WERI-Rb-1 (cell line): ENCODE results near the gene CYP24A1.

Experiments
- DNase-seq: peaks from one replicate; pipeline ENCODE4 v3.0.0-alpha.2; 2020
- H3K27ac ChIP-seq: fragments of 250-450 bp; sonication (Bioruptor Pico); 2 replicates; pipeline ENCODE4 v1.5.1; 2020; ENCODE audit warnings: mild to moderate bottlenecking, moderate library complexity
- H3K27me3 ChIP-seq: fragments of 250-450 bp; sonication (Bioruptor Pico); 2 replicates; pipeline ENCODE4 v1.5.1; 2021; ENCODE audit warnings: mild to moderate bottlenecking, low read depth, moderate library complexity; ENCODE audit not compliant: insufficient read depth, severe bottlenecking
- H3K36me3 ChIP-seq: fragments of 250-450 bp; sonication (Bioruptor Pico); 2 replicates; pipeline ENCODE4 v1.5.1; 2020; ENCODE audit warnings: mild to moderate bottlenecking, moderate library complexity
- H3K4me3 ChIP-seq: 2 replicates; pipeline ENCODE4 v1.5.1; 2011; ENCODE audit warnings: low read depth, mild to moderate bottlenecking, control low read depth, low read length
- H3K9me3 ChIP-seq: fragments of 250-450 bp; sonication (Bioruptor Pico); 2 replicates; pipeline ENCODE4 v1.5.1; 2021; ENCODE audit warnings: mild to moderate bottlenecking, moderate library complexity; ENCODE audit not compliant: severe bottlenecking
- CTCF ChIP-seq: IDR thresholded peaks from 2 replicates; pipeline ENCODE4 v1.5.1; 2011; ENCODE audit warnings: low read depth, mild to moderate bottlenecking, control low read depth, inconsistent platforms, low read length

The CYP24A1 gene

GRCh38 chr20:54173653-54174456 lies at the start of gene CYP24A1:
CYP24A1 (minus strand) TSS chr20:54173986; CDS start chr20:54173579, 407 bp downstream.
- DNase-seq: no peak
- Histone ChIP-seq H3K27ac (no peak within 1 kb of the TSS), H3K4me3 (no peak within 1 kb of the TSS)

GRCh38 chr20:54223285-54223684 lies 49.5 kb upstream of the CYP24A1 start:
- H3K9me3 ChIP-seq: no peaks in the 10 kb centered on the region
- no peak overlapping the region for H3K4me3 ChIP-seq
- H3K27me3 ChIP-seq: peaks cover 28% of the 10 kb centered on the region
- no peak for DNase-seq
- TF ChIP-seq CTCF: no peak
- H3K27ac ChIP-seq: no peak overlapping the region
- no peaks in the 10 kb centered on the region; the same call in 1 of the 2 replicates for H3K36me3 ChIP-seq

More at GRCh38 chr20:54173653-54174456, at the start of gene CYP24A1:
- H3K36me3 ChIP-seq: no peaks in the 10 kb centered on the region
- no peak for TF ChIP-seq CTCF
- no peaks in the 10 kb centered on the region for H3K9me3 ChIP-seq
- H3K27me3 ChIP-seq: peaks cover 94% of the 10 kb centered on the region

- no peak for TF ChIP-seq CTCF
- Histone ChIP-seq H3K4me3 (no peak overlapping the region), H3K9me3 (no peaks in the 10 kb centered on the region), H3K36me3 (no peaks in the 10 kb centered on the region; the same call in 1 of the 2 replicates), H3K27me3 (peaks cover 23% of the 10 kb centered on the region), H3K27ac (no peak overlapping the region)
- DNase-seq: no peak
These were observed 48.5 kb upstream of the CYP24A1 start for GRCh38 chr20:54221996-54222890.

GRCh38 chr20:54221353-54221752 lies 47.6 kb upstream of the CYP24A1 start:
- H3K9me3 ChIP-seq: no peaks in the 10 kb centered on the region
- no peak for TF ChIP-seq CTCF
- H3K36me3 ChIP-seq: no peaks in the 10 kb centered on the region; the same call in 1 of the 2 replicates
- peaks cover 14% of the 10 kb centered on the region for H3K27me3 ChIP-seq
- H3K4me3 ChIP-seq: no peak overlapping the region
- no peak for DNase-seq
- no peak overlapping the region for H3K27ac ChIP-seq

GRCh38 chr20:54220722-54221121 lies 46.9 kb upstream of the CYP24A1 start:
- Histone ChIP-seq H3K27ac (no peak overlapping the region), H3K9me3 (no peaks in the 10 kb centered on the region), H3K4me3 (no peak overlapping the region), H3K27me3 (peaks cover 8% of the 10 kb centered on the region), H3K36me3 (no peaks in the 10 kb centered on the region; the same call in 1 of the 2 replicates)
- no peak for TF ChIP-seq CTCF
- no peak for DNase-seq
